Measurements from ENCODE around the gene DHX57. TPM values are rescaled to one million over a fixed set of nuclear protein-coding genes. Genes with fewer than 3 reads are reported as not detected.
A peak's percentile ranks its signal among the peaks of the same experiment; 100 is the strongest.

Gene DHX57
- total RNA-seq, 1 donor from 2014 or later = 36.1 TPM

DNA sequence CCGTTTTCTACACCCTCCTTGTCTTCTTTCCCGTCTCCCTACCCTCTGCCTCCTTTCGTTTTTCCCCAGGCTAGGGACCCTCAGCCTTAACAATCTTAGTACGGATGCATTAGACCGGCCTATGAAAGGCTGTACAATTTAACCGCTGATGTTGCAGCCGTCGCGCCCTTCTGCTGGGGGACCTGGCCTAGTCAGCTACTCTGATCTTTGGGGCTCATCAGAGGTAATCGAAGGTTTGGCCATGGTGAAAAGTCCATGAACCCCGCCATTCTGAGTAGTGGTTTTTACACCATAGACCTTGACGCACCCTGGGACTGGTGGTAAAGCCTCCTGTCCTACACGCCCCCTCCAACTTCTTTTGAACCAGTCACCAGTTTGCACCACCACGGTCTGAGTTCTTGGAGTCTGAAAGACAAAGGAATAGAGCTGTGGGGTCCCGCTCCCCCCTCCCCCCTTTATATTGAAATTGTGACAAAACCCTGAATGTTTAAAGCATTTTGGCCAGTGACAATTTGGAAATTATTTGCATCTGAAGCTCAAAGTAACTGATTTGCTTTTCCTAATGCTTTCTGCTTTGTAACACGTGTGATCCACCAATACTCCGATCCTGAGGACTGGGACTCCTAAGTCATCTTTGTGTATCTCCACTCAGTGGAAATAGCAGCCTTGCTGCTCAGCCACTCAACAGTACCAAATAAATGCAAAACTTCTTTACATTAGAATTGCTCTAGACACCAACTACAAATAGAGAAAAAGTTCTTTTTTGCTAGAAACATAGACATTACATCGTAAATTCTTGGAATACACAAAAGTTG lies 123.9 kb downstream of the DHX57 start:
- DNase-seq (ENCODE audit: low read depth) = no peak

GRCh38 chr2:38750891-38751595 lies 124.7 kb downstream of the DHX57 start, which contains the start of gene SRSF7:
SRSF7 (minus strand) TSS chr2:38751361; CDS start chr2:38751256, 105 bp downstream.
- peak; percentile 97 for DNase-seq (ENCODE audit: low read depth)

- DNase-seq (ENCODE audit: low read depth) = no peak
These were observed 125.5 kb downstream of the DHX57 start for GRCh38 chr2:38750011-38750890.

- DNase-seq (ENCODE audit: low read depth) = no peak
These were observed 126.6 kb downstream of the DHX57 start for GRCh38 chr2:38748943-38749804.

GRCh38 chr2:38748391-38748790 lies 127.3 kb downstream of the DHX57 start:
- no peak for DNase-seq (ENCODE audit: low read depth)

DNA sequence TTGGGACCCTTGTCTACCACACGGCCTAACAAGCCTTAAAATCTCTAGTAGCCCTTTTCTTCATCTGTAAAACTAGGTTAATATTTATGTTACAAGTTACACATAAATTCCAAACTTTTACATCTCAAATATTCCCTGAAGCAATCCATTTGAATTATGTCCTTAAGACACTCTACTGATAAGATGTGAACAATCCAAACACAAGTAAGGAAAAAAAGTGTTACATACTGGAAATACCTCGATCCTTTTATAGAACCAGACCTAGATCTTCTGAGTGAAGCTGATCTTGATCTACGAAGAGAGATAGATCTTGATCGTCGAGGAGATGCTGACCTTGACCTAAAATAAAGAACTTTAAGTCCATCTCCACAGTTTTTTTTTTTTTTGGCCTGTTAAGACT lies 127.9 kb downstream of the DHX57 start:
- no peak for DNase-seq (ENCODE audit: low read depth)

Other genes starting within 250 kb of the DHX57 start
- 3.1 and 10.5 TPM in 2 replicates for gene GALM, start 209.8 kb downstream of the DHX57 start, total RNA-seq
- gene SRSF7, start 124.6 kb downstream of the DHX57 start, total RNA-seq = 121 and 160 TPM in 2 replicates
- gene GEMIN6, start 97.7 kb downstream of the DHX57 start, total RNA-seq = 10.4 and 12.5 TPM in 2 replicates
- 15.3 and 26.4 TPM in 2 replicates for gene MORN2, start within 50 bp of the DHX57 start, total RNA-seq
- gene ARHGEF33, start 13.9 kb upstream of the DHX57 start, total RNA-seq = 0.99 TPM in 1 of 2 replicates, not detected in the other
- 9.6 and 34.3 TPM in 2 replicates for gene SOS1, start 245.1 kb upstream of the DHX57 start, total RNA-seq

All from renal cortical epithelial cell (primary cell).